H9 (cell line): ENCODE data around the gene HDC. TPM values are rescaled to one million over a fixed set of nuclear protein-coding genes. Genes with fewer than 3 reads are reported as not detected.

Experiments
- DNase-seq: peaks from one replicate; pipeline ENCODE4 v3.0.0-alpha.2; 2017
- H2AFZ ChIP-seq: one replicate; pipeline ENCODE4 v1.6.1; 2013; ENCODE audit warnings: mild to moderate bottlenecking, low read length, control low read depth, moderate library complexity
- H2AK5ac ChIP-seq: 2 replicates; pipeline ENCODE4 v1.6.1; 2013; ENCODE audit warnings: low read length, control low read depth, mixed read lengths; ENCODE audit not compliant: insufficient read length
- H2BK120ac ChIP-seq: one replicate; pipeline ENCODE4 v1.6.1; 2013; ENCODE audit warnings: low read depth, mild to moderate bottlenecking, low read length, control low read depth, inconsistent platforms; ENCODE audit not compliant: poor library complexity, severe bottlenecking
- H2BK12ac ChIP-seq: 2 replicates; pipeline ENCODE4 v1.6.1; 2013; ENCODE audit warnings: low read length, control low read depth, mixed read lengths, low read depth; ENCODE audit not compliant: insufficient read length
- H2BK15ac ChIP-seq: 2 replicates; pipeline ENCODE4 v1.6.1; 2013; ENCODE audit warnings: low read depth, low read length, control low read depth
- H2BK20ac ChIP-seq: one replicate; pipeline ENCODE4 v1.6.1; 2013; ENCODE audit warnings: low read depth, mild to moderate bottlenecking, low read length, control low read depth, inconsistent platforms; ENCODE audit not compliant: poor library complexity, severe bottlenecking
- H2BK5ac ChIP-seq: 2 replicates; pipeline ENCODE4 v1.6.1; 2013; ENCODE audit warnings: low read length, control low read depth, mixed read lengths; ENCODE audit not compliant: insufficient read length
- H3K14ac ChIP-seq: 2 replicates; pipeline ENCODE4 v1.6.1; 2013; ENCODE audit warnings: low read length, control low read depth; ENCODE audit not compliant: insufficient read depth
- H3K18ac ChIP-seq: 2 replicates; pipeline ENCODE4 v1.6.1; 2013; ENCODE audit warnings: low read depth, mild to moderate bottlenecking, mixed read lengths, low read length, control low read depth; ENCODE audit not compliant: insufficient read length
- H3K23ac ChIP-seq: 2 replicates; pipeline ENCODE4 v1.6.1; 2013; ENCODE audit warnings: low read length, control low read depth, mixed read lengths, low read depth; ENCODE audit not compliant: insufficient read length
- H3K23me2 ChIP-seq: 2 replicates; pipeline ENCODE4 v1.6.1; 2013; ENCODE audit warnings: low read depth, mild to moderate bottlenecking, mixed read lengths, low read length, control low read depth; ENCODE audit not compliant: insufficient read length, poor library complexity, severe bottlenecking
- H3K27ac ChIP-seq: 2 replicates; pipeline ENCODE4 v1.5.1; 2013; ENCODE audit warnings: low read length, control low read depth, mixed read lengths, low read depth; ENCODE audit not compliant: insufficient read length
- H3K27me3 ChIP-seq: 2 replicates; pipeline ENCODE4 v1.6.1; 2013; ENCODE audit warnings: low read length, control low read depth, inconsistent platforms; ENCODE audit not compliant: insufficient read depth
- H3K4ac ChIP-seq: 2 replicates; pipeline ENCODE4 v1.6.1; 2013; ENCODE audit warnings: low read depth, mild to moderate bottlenecking, control low read depth, inconsistent platforms, low read length, moderate library complexity
- H3K4me1 ChIP-seq: 2 replicates; pipeline ENCODE4 v1.6.1; 2013; ENCODE audit warnings: low read length, control low read depth, inconsistent platforms; ENCODE audit not compliant: insufficient read depth
- H3K4me2 ChIP-seq: 2 replicates; pipeline ENCODE4 v1.6.1; 2013; ENCODE audit warnings: low read length, control low read depth, mixed read lengths; ENCODE audit not compliant: insufficient read length, insufficient read depth
- H3K56ac ChIP-seq: 2 replicates; pipeline ENCODE4 v1.6.1; 2013; ENCODE audit warnings: low read depth, mild to moderate bottlenecking, mixed read lengths, low read length, control low read depth; ENCODE audit not compliant: insufficient read length
- H3K79me1 ChIP-seq: 2 replicates; pipeline ENCODE4 v1.6.1; 2013; ENCODE audit warnings: low read depth, mild to moderate bottlenecking, moderate library complexity, low read length, control low read depth, inconsistent platforms; ENCODE audit not compliant: insufficient read depth, poor library complexity, severe bottlenecking
- H3K79me2 ChIP-seq: 2 replicates; pipeline ENCODE4 v1.6.1; 2013; ENCODE audit warnings: low read length, control low read depth, inconsistent platforms; ENCODE audit not compliant: insufficient read depth
- H3K9ac ChIP-seq: 2 replicates; pipeline ENCODE4 v1.6.1; 2013; ENCODE audit warnings: low read length, control low read depth, mixed read lengths; ENCODE audit not compliant: insufficient read length; ENCODE audit errors: extremely low read depth
- H3K9me3 ChIP-seq: one replicate; pipeline ENCODE4 v1.6.1; 2013; ENCODE audit warnings: low read depth, low read length, inconsistent platforms; ENCODE audit not compliant: control insufficient read depth
- H3T11ph ChIP-seq: one replicate; pipeline ENCODE4 v1.6.1; 2013; ENCODE audit warnings: mild to moderate bottlenecking, low read length, control low read depth, inconsistent platforms
- H4K20me1 ChIP-seq: one replicate; pipeline ENCODE4 v1.6.1; 2013; ENCODE audit not compliant: control insufficient read depth, insufficient read length, insufficient read depth
- H4K5ac ChIP-seq: 2 replicates; pipeline ENCODE4 v1.6.1; 2013; ENCODE audit warnings: low read depth, mild to moderate bottlenecking, mixed read lengths, low read length, control low read depth; ENCODE audit not compliant: insufficient read length
- H4K8ac ChIP-seq: replicated peaks from 2 replicates; pipeline ENCODE4 v1.6.1; 2013; ENCODE audit warnings: low read length, control low read depth, mixed read lengths, low read depth; ENCODE audit not compliant: insufficient read length
- H4K91ac ChIP-seq: 2 replicates; pipeline ENCODE4 v1.6.1; 2013; ENCODE audit warnings: low read depth, mild to moderate bottlenecking, moderate library complexity, mixed read lengths, low read length, control low read depth; ENCODE audit not compliant: insufficient read length
- H3K27ac Mint-ChIP-seq, 3 experiments: 2 replicates in 2 of 3; 3 replicates in 1 of 3; pipeline ENCODE4 v1.8.0; 2020 to 2021; ENCODE audit warnings: mixed read lengths in 3 of 3, mild to moderate bottlenecking in 1 of 3, moderate library complexity in 1 of 3
- H3K27me3 Mint-ChIP-seq: 2 replicates; pipeline ENCODE4 v1.8.0; 2021; ENCODE audit warnings: low read depth, mild to moderate bottlenecking, moderate library complexity, mixed read lengths
- H3K36me3 Mint-ChIP-seq, 3 experiments: 2 replicates in 2 of 3; 3 replicates in 1 of 3; pipeline ENCODE4 v1.8.0; 2020 to 2021; ENCODE audit warnings: low read depth in 3 of 3, mixed read lengths in 3 of 3; ENCODE audit not compliant: insufficient read depth in 1 of 3
- H3K4me1 Mint-ChIP-seq, 2 experiments: 2 replicates each; pipeline ENCODE4 v1.8.0; 2020; ENCODE audit warnings: mixed read lengths in 2 of 2
- H3K4me3 Mint-ChIP-seq, 2 experiments: 2 replicates in 1 of 2; 3 replicates in 1 of 2; pipeline ENCODE4 v1.8.0; 2020 to 2021; ENCODE audit warnings: mild to moderate bottlenecking in 2 of 2, mixed read lengths in 2 of 2, moderate library complexity in 1 of 2
- H3K9me3 Mint-ChIP-seq, 2 experiments: 2 replicates in 1 of 2; 3 replicates in 1 of 2; pipeline ENCODE4 v1.8.0; 2020; ENCODE audit warnings: mild to moderate bottlenecking in 2 of 2, mixed read lengths in 2 of 2, moderate library complexity in 1 of 2
- CTCF ChIP-seq: fragments of 200-600 bp; sonication (generic); conservative IDR thresholded peaks from 3 replicates; pipeline ENCODE4 v1.8.0; 2021; ENCODE audit warnings: antibody characterized with exemption, mild to moderate bottlenecking
- WGBS: extraction: QIAGEN DNeasy Blood & Tissue Kit; methylation state at CpG from one replicate; pipeline ENCODE4 v1.1.7; 2013; ENCODE audit warnings: missing lambda C conversion rate, low lambda C conversion rate, mixed read lengths; ENCODE audit not compliant: insufficient read length; ENCODE audit errors: extremely low coverage; 5-methylcytosine and 5-hydroxymethylcytosine counted together
- total RNA-seq: library from RNA; stranded (reverse); gene quantifications from 2 replicates; pipeline ENCODE4 v1.2.1, GENCODE V29; 2021

HDC gene
- total RNA-seq, 1 experiment from 2014 or later = not detected

- Histone ChIP-seq H3K4ac (no peak overlapping the region), H3K4me2 (no peak overlapping the region), H2BK15ac (no peak overlapping the region), H3K18ac (no peak overlapping the region), H2BK12ac (no peak overlapping the region), H3K23ac (no peak overlapping the region), H4K91ac (no peak overlapping the region), H2AK5ac (no peak overlapping the region), H3K56ac (no peak overlapping the region), H3T11ph (no peak overlapping the region), H3K9me3 (no peaks in the 10 kb centered on the region), H4K8ac (no peak overlapping the region), H2BK120ac (no peak overlapping the region), H2AFZ (no peak overlapping the region), H3K14ac (no peak overlapping the region), H4K5ac (no peak overlapping the region), H3K27me3 (no peaks in the 10 kb centered on the region), H2BK20ac (no peak overlapping the region), H3K79me2 (no peaks in the 10 kb centered on the region), H3K9ac (no peak overlapping the region), H4K20me1 (no peaks in the 10 kb centered on the region), H2BK5ac (no peak overlapping the region), H3K27ac (no peak overlapping the region), H3K79me1 (no peaks in the 10 kb centered on the region), H3K23me2 (no peaks in the 10 kb centered on the region), H3K4me1 (no peaks in the 10 kb centered on the region)
- Mint-ChIP-seq H3K36me3 (no peaks in the 10 kb centered on the region), H3K4me3 (no peak overlapping the region), H3K27ac (no peak overlapping the region), H3K4me1 (no peaks in the 10 kb centered on the region), H3K9me3 (no peaks in the 10 kb centered on the region), H3K27me3 (no peaks in the 10 kb centered on the region)
- peak; percentile 22; the same call in 1 of the 3 replicates for TF ChIP-seq CTCF
- DNase-seq = no peak
- no CpG with 5 or more reads among the region's 5 CpGs for WGBS
Observed at GRCh38 chr15:50241684-50242450, 23.7 kb downstream of the HDC start.
